Tibial artery (tissue), 4 donors: ENCODE results near the gene MYO3B.

Experiments
- DNase-seq, 2 donors: peaks; one replicate each; pipeline ENCODE4 v3.0.0-alpha.2; 2019
- H3K27ac ChIP-seq, 2 donors: fragments of 200-600 bp; sonication (generic) in 1 of 2; 1 replicate in 1 of 2; 2 replicates in 1 of 2; pipeline ENCODE4 v1.5.1; 2018 to 2019; ENCODE audit warnings: mild to moderate bottlenecking in 1 of 2
- H3K27me3 ChIP-seq, 2 donors: fragments of 200-600 bp; sonication (generic) in 1 of 2; one replicate each; pipeline versions ENCODE4 v1.5.1 to v1.6.0; 2016 to 2019
- H3K36me3 ChIP-seq, 3 donors: fragments of 200-600 bp; sonication (generic) in 2 of 3; one replicate each; pipeline ENCODE4 v1.5.1; 2016 to 2019; ENCODE audit warnings: mild to moderate bottlenecking in 2 of 3
- H3K4me1 ChIP-seq, 4 donors: fragments of 200-600 bp; sonication (generic) in 2 of 4; 1 replicate in 3 of 4; 2 replicates in 1 of 4; pipeline ENCODE4 v1.5.1; 2016 to 2019
- H3K4me3 ChIP-seq, 2 donors: fragments of 200-600 bp; sonication (generic) in 1 of 2; 1 replicate in 1 of 2; 2 replicates in 1 of 2; pipeline ENCODE4 v1.5.1; 2018 to 2019; ENCODE audit warnings: mild to moderate bottlenecking in 2 of 2
- H3K9me3 ChIP-seq, 3 donors: fragments of 200-600 bp; sonication (generic) in 1 of 3; one replicate each; pipeline ENCODE4 v1.5.1; 2016 to 2019
- intact Hi-C: fragments of 100-400 bp; cut with DNase I; formaldehyde crosslinking; loops from one replicate; pipeline ENCODE4 v1.15.0; 2023; ENCODE audit warnings: low total_unique reads
- TF ChIP-seq, protein P1 (sequence below), 2 experiments: fragments of 200-600 bp in 1 of 2; fragments of 450-650 bp in 1 of 2; IDR thresholded peaks; one replicate each; pipeline ENCODE4 v1.5.1; 2017 to 2019; ENCODE audit warnings: antibody characterized with exemption in 2 of 2, mild to moderate bottlenecking in 1 of 2, moderate library complexity in 1 of 2

The MYO3B gene

DNA sequence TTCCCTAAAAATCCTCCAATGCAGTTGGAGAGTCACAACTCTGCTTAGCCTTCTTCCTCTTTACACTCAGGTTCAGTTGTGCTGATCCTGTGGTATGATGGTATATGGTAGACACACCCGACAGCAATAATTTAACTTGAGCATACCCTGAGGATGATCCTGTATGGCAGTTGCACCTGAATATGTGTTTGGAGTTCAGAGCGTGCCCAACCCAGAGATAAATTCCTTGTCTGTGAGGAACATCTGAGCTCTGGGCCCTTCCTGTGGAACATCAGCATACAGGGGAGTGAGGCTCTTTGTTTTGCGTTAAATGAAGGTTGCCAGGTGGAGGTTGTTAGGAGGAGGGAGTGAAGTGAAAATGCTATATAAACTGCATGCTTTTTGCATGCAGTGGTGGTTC is 187.7 kb downstream of the MYO3B start:
- Histone ChIP-seq H3K36me3 (no peaks in the 10 kb centered on the region), H3K27me3 (peaks cover 0 to 9% of the 10 kb centered on the region in 2 donors), H3K4me3 (no peak overlapping the region), H3K27ac (no peak overlapping the region), H3K4me1 (no peaks in the 10 kb centered on the region), H3K9me3 (no peaks in the 10 kb centered on the region)
- DNase-seq = no peak
- intact Hi-C loops = no loop called here
- TF ChIP-seq, protein P1, sequence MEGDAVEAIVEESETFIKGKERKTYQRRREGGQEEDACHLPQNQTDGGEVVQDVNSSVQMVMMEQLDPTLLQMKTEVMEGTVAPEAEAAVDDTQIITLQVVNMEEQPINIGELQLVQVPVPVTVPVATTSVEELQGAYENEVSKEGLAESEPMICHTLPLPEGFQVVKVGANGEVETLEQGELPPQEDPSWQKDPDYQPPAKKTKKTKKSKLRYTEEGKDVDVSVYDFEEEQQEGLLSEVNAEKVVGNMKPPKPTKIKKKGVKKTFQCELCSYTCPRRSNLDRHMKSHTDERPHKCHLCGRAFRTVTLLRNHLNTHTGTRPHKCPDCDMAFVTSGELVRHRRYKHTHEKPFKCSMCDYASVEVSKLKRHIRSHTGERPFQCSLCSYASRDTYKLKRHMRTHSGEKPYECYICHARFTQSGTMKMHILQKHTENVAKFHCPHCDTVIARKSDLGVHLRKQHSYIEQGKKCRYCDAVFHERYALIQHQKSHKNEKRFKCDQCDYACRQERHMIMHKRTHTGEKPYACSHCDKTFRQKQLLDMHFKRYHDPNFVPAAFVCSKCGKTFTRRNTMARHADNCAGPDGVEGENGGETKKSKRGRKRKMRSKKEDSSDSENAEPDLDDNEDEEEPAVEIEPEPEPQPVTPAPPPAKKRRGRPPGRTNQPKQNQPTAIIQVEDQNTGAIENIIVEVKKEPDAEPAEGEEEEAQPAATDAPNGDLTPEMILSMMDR (IDR thresholded peaks at IDR 0.05) = no peak

DNA sequence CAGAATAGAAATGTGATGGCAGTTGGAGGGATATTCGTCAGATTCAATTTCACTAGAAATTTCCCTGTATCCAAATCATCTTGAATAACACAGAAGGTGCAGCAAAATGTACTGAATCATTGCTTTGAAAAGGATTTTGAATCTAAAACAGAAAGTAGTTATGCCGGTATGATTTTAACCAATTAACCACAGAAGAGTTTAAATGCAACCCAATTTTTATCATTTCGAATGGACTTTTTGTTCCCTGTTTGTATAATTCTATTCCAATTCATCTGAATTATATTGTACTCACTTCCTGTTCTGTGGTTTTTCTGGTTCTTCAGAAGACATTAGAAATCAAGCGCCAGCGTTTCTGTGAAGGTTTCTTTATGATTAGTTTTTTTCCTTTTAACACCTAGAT is 190.4 kb downstream of the MYO3B start:
- H3K4me3 ChIP-seq = no peak overlapping the region
- DNase-seq = no peak
- TF ChIP-seq, protein P1 (IDR thresholded peaks at IDR 0.05) = no peak
- H3K27ac ChIP-seq = no peak overlapping the region
- H3K36me3 ChIP-seq = no peaks in the 10 kb centered on the region
- intact Hi-C loops = no loop called here
- peaks cover 0 to 9% of the 10 kb centered on the region in 2 donors for H3K27me3 ChIP-seq
- no peaks in the 10 kb centered on the region for H3K4me1 ChIP-seq
- H3K9me3 ChIP-seq = no peaks in the 10 kb centered on the region

DNA sequence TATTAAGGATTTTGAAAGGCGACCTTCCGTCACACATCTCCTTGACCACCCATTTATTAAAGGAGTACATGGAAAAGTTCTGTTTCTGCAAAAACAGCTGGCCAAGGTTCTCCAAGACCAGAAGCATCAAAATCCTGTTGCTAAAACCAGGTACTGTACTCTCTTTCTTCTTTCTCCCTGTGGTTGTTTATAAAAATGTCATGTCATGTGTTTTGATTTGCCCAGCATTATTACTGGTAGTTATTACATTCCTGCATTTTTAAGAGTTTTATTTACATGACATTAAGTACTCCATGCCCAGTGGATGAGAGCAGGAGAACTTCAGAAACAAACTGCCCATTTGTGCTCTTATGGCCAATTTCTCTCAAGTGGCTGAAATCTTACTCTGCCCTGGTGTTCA is 191.3 kb downstream of the MYO3B start:
- Histone ChIP-seq H3K36me3 (no peaks in the 10 kb centered on the region), H3K27me3 (peaks cover 0 to 9% of the 10 kb centered on the region in 2 donors), H3K4me1 (no peaks in the 10 kb centered on the region), H3K4me3 (no peak overlapping the region), H3K9me3 (no peaks in the 10 kb centered on the region), H3K27ac (no peak overlapping the region)
- intact Hi-C loops = no loop called here
- TF ChIP-seq, protein P1 (IDR thresholded peaks at IDR 0.05) = no peak
- DNase-seq = no peak

DNA sequence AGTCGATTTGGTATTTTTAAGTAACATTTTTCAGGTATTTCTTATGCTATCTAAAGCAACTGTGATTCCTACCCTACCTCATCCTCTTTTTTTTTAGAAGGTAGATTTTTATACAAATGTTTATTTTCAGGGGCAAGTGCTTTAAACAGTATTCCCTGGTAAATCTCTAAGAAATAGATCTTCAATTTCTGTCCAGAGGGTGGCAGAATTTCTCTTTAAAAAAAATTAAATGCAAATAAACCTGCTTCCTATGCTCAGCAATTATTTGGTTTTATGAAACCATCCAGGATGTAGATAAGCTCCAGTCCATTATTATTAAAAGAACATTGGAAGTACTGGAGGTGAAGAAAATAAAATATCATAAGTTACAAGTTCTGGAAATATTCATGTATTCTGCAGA is 191.9 kb downstream of the MYO3B start:
- no peak for DNase-seq
- TF ChIP-seq, protein P1 (IDR thresholded peaks at IDR 0.05) = peak; percentile 36 to 51
- H3K9me3 ChIP-seq = no peaks in the 10 kb centered on the region
- no peak overlapping the region for H3K27ac ChIP-seq
- intact Hi-C loops = no loop called here
- no peak overlapping the region for H3K4me3 ChIP-seq
- H3K36me3 ChIP-seq = no peaks in the 10 kb centered on the region
- H3K27me3 ChIP-seq = peaks cover 0 to 9% of the 10 kb centered on the region in 2 donors
- H3K4me1 ChIP-seq = no peaks in the 10 kb centered on the region

DNA sequence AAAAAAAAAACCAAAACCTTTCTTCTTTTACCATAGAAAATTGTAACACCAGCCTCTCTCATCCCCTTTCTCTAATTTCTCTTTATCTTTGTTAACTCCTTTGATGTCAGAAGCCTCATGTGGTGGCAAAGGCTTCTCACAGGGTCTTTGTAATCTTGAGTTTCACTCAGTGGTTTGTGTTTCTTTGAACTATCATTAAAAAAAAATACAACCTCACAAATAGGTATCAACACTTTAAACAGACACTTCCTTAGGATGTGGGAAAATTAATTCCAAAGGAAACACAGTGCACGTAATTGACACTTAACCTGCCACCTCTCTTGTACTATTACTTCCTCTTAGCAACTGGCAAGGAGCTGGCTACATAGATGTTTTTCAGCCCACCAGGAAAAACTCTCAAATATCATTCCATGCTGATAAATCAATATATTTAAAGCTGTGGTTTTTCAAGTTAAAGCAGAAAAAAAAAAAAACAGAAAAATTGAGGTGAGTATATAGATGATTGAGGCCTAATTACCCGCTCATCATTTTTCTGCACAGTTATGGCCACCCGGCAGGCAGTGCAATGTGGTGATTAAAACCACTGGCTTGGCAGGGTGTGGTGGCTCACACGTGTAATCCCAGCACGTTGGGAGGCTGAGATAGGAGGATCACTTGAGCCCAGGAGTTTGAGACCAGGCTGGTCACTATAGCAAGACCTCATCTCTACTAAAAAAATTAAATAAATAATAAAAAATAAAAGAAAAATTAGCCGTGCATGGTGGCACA is 193.5 kb downstream of the MYO3B start:
- intact Hi-C loops = no loop called here
- no peak for DNase-seq
- H3K27me3 ChIP-seq = peaks cover 0 to 7% of the 10 kb centered on the region in 2 donors
- no peaks in the 10 kb centered on the region for H3K36me3 ChIP-seq
- TF ChIP-seq, protein P1 (IDR thresholded peaks at IDR 0.05) = no peak
- H3K4me1 ChIP-seq = no peaks in the 10 kb centered on the region
- no peak overlapping the region for H3K4me3 ChIP-seq
- H3K9me3 ChIP-seq = no peaks in the 10 kb centered on the region
- H3K27ac ChIP-seq = no peak overlapping the region
